ENCODE data around the gene PADI3.

Gene PADI3

GRCh38 chr1:17306407-17306806 is 57.5 kb downstream of the PADI3 start:
- Histone ChIP-seq H3K27me3 (ENCODE audit: control insufficient read depth in 5 of 5, insufficient read depth in 4 of 5, low read length in 5 of 5) (peaks cover 8 to 24% (median 12%) of the 10 kb centered on the region in 5 donors), H3K36me3 (ENCODE audit: control insufficient read depth in 5 of 5, insufficient read depth in 5 of 5, low read length in 5 of 5) (no peaks in the 10 kb centered on the region), H3K4me3 (ENCODE audit: low read depth in 1 of 5, low read length in 5 of 5) (no peak overlapping the region), H3K9me3 (ENCODE audit: control insufficient read depth in 5 of 5, low read length in 5 of 5) (peaks cover 0 to 15% (median 13%) of the 10 kb centered on the region in 5 donors), H3K4me1 (ENCODE audit: control insufficient read depth in 5 of 5, insufficient read depth in 5 of 5, low read length in 5 of 5) (peaks cover 2 to 15% (median 14%) of the 10 kb centered on the region in 5 donors), H3K27ac (ENCODE audit: low read depth, low read length) (no peak overlapping the region), H3K9ac (ENCODE audit: low read length in 5 of 5) (no peak overlapping the region)

- Histone ChIP-seq H3K36me3 (ENCODE audit: control insufficient read depth in 5 of 5, insufficient read depth in 5 of 5, low read length in 5 of 5) (no peaks in the 10 kb centered on the region), H3K4me3 (ENCODE audit: low read depth in 1 of 5, low read length in 5 of 5) (no peak overlapping the region), H3K9me3 (ENCODE audit: control insufficient read depth in 5 of 5, low read length in 5 of 5) (peaks cover 0 to 12% (median 10%) of the 10 kb centered on the region in 5 donors), H3K27me3 (ENCODE audit: control insufficient read depth in 5 of 5, insufficient read depth in 4 of 5, low read length in 5 of 5) (peaks cover 8 to 24% (median 12%) of the 10 kb centered on the region in 5 donors), H3K4me1 (ENCODE audit: control insufficient read depth in 5 of 5, insufficient read depth in 5 of 5, low read length in 5 of 5) (peaks cover 2 to 15% (median 14%) of the 10 kb centered on the region in 5 donors), H3K9ac (ENCODE audit: low read length in 5 of 5) (no peak overlapping the region), H3K27ac (ENCODE audit: low read depth, low read length) (no peak overlapping the region)
Observed at GRCh38 chr1:17306921-17307320, 58.0 kb downstream of the PADI3 start.

- Histone ChIP-seq H3K36me3 (ENCODE audit: control insufficient read depth in 5 of 5, insufficient read depth in 5 of 5, low read length in 5 of 5) (no peaks in the 10 kb centered on the region), H3K27me3 (ENCODE audit: control insufficient read depth in 5 of 5, insufficient read depth in 4 of 5, low read length in 5 of 5) (peaks cover 8 to 24% (median 12%) of the 10 kb centered on the region in 5 donors), H3K27ac (ENCODE audit: low read depth, low read length) (no peak overlapping the region), H3K9me3 (ENCODE audit: control insufficient read depth in 5 of 5, low read length in 5 of 5) (peaks cover 0 to 8% (median 6%) of the 10 kb centered on the region in 5 donors), H3K9ac (ENCODE audit: low read length in 5 of 5) (no peak overlapping the region), H3K4me1 (ENCODE audit: control insufficient read depth in 5 of 5, insufficient read depth in 5 of 5, low read length in 5 of 5) (peaks cover 2 to 15% (median 14%) of the 10 kb centered on the region in 5 donors), H3K4me3 (ENCODE audit: low read depth in 1 of 5, low read length in 5 of 5) (no peak overlapping the region)
Observed at GRCh38 chr1:17307329-17307728, 58.4 kb downstream of the PADI3 start.

GRCh38 chr1:17307946-17308345 is 59.0 kb downstream of the PADI3 start, which contains the start of gene PADI4:
PADI4 (plus strand) TSS chr1:17308197; CDS start chr1:17308223, 26 bp downstream.
- H3K9ac ChIP-seq (ENCODE audit: low read length in 5 of 5), result no peak within 1 kb of the TSS
- peaks cover 0 to 2% (median 0%) of the 10 kb centered on the region in 5 donors for H3K9me3 ChIP-seq (ENCODE audit: control insufficient read depth in 5 of 5, low read length in 5 of 5)
- peaks cover 2 to 15% (median 14%) of the 10 kb centered on the region in 5 donors for H3K4me1 ChIP-seq (ENCODE audit: control insufficient read depth in 5 of 5, insufficient read depth in 5 of 5, low read length in 5 of 5)
- no peak within 1 kb of the TSS for H3K27ac ChIP-seq (ENCODE audit: low read depth, low read length)
- no peak within 1 kb of the TSS for H3K4me3 ChIP-seq (ENCODE audit: low read depth in 1 of 5, low read length in 5 of 5)
- H3K36me3 ChIP-seq (ENCODE audit: control insufficient read depth in 5 of 5, insufficient read depth in 5 of 5, low read length in 5 of 5), result no peaks in the 10 kb centered on the region
- H3K27me3 ChIP-seq (ENCODE audit: control insufficient read depth in 5 of 5, insufficient read depth in 4 of 5, low read length in 5 of 5), result peaks cover 8 to 24% (median 12%) of the 10 kb centered on the region in 5 donors

GRCh38 chr1:17308593-17308992 is 59.7 kb downstream of the PADI3 start:
- Histone ChIP-seq H3K27ac (ENCODE audit: low read depth, low read length) (no peak overlapping the region), H3K4me1 (ENCODE audit: control insufficient read depth in 5 of 5, insufficient read depth in 5 of 5, low read length in 5 of 5) (peaks cover 2 to 15% (median 13%) of the 10 kb centered on the region in 5 donors), H3K4me3 (ENCODE audit: low read depth in 1 of 5, low read length in 5 of 5) (no peak overlapping the region), H3K9ac (ENCODE audit: low read length in 5 of 5) (no peak overlapping the region), H3K9me3 (ENCODE audit: control insufficient read depth in 5 of 5, low read length in 5 of 5) (peaks cover 0 to under 1% (median 0%) of the 10 kb centered on the region in 5 donors), H3K36me3 (ENCODE audit: control insufficient read depth in 5 of 5, insufficient read depth in 5 of 5, low read length in 5 of 5) (no peaks in the 10 kb centered on the region), H3K27me3 (ENCODE audit: control insufficient read depth in 5 of 5, insufficient read depth in 4 of 5, low read length in 5 of 5) (peaks cover 8 to 25% (median 13%) of the 10 kb centered on the region in 5 donors)

GRCh38 chr1:17309426-17310067 is 60.6 kb downstream of the PADI3 start:
- peaks cover 8 to 34% (median 16%) of the 10 kb centered on the region in 5 donors for H3K27me3 ChIP-seq (ENCODE audit: control insufficient read depth in 5 of 5, insufficient read depth in 4 of 5, low read length in 5 of 5)
- no peaks in the 10 kb centered on the region for H3K9me3 ChIP-seq (ENCODE audit: control insufficient read depth in 5 of 5, low read length in 5 of 5)
- no peak overlapping the region for H3K4me3 ChIP-seq (ENCODE audit: low read depth in 1 of 5, low read length in 5 of 5)
- H3K4me1 ChIP-seq (ENCODE audit: control insufficient read depth in 5 of 5, insufficient read depth in 5 of 5, low read length in 5 of 5), result peaks cover 0 to 6% (median 4%) of the 10 kb centered on the region in 5 donors
- no peaks in the 10 kb centered on the region for H3K36me3 ChIP-seq (ENCODE audit: control insufficient read depth in 5 of 5, insufficient read depth in 5 of 5, low read length in 5 of 5)
- H3K27ac ChIP-seq (ENCODE audit: low read depth, low read length), result no peak overlapping the region
- no peak overlapping the region for H3K9ac ChIP-seq (ENCODE audit: low read length in 5 of 5)

- H3K4me3 ChIP-seq (ENCODE audit: low read depth in 1 of 5, low read length in 5 of 5), result no peak overlapping the region
- H3K9ac ChIP-seq (ENCODE audit: low read length in 5 of 5), result no peak overlapping the region
- H3K36me3 ChIP-seq (ENCODE audit: control insufficient read depth in 5 of 5, insufficient read depth in 5 of 5, low read length in 5 of 5), result no peaks in the 10 kb centered on the region
- no peak overlapping the region for H3K27ac ChIP-seq (ENCODE audit: low read depth, low read length)
- peaks cover 0 to under 1% (median 0%) of the 10 kb centered on the region in 5 donors for H3K4me1 ChIP-seq (ENCODE audit: control insufficient read depth in 5 of 5, insufficient read depth in 5 of 5, low read length in 5 of 5)
- no peaks in the 10 kb centered on the region for H3K9me3 ChIP-seq (ENCODE audit: control insufficient read depth in 5 of 5, low read length in 5 of 5)
- H3K27me3 ChIP-seq (ENCODE audit: control insufficient read depth in 5 of 5, insufficient read depth in 4 of 5, low read length in 5 of 5), result peaks cover 8 to 37% (median 18%) of the 10 kb centered on the region in 5 donors
Observed at GRCh38 chr1:17310068-17310640, 61.3 kb downstream of the PADI3 start.

GRCh38 chr1:17313530-17314309 is 64.8 kb downstream of the PADI3 start:
- H3K9me3 ChIP-seq (ENCODE audit: control insufficient read depth in 5 of 5, low read length in 5 of 5), result no peaks in the 10 kb centered on the region
- H3K27ac ChIP-seq (ENCODE audit: low read depth, low read length), result no peak overlapping the region
- H3K27me3 ChIP-seq (ENCODE audit: control insufficient read depth in 5 of 5, insufficient read depth in 4 of 5, low read length in 5 of 5), result peaks cover 9 to 24% (median 13%) of the 10 kb centered on the region in 5 donors
- no peaks in the 10 kb centered on the region for H3K4me1 ChIP-seq (ENCODE audit: control insufficient read depth in 5 of 5, insufficient read depth in 5 of 5, low read length in 5 of 5)
- no peak overlapping the region for H3K9ac ChIP-seq (ENCODE audit: low read length in 5 of 5)
- no peak overlapping the region for H3K4me3 ChIP-seq (ENCODE audit: low read depth in 1 of 5, low read length in 5 of 5)
- H3K36me3 ChIP-seq (ENCODE audit: control insufficient read depth in 5 of 5, insufficient read depth in 5 of 5, low read length in 5 of 5), result no peaks in the 10 kb centered on the region

GRCh38 chr1:17314491-17314971 is 65.6 kb downstream of the PADI3 start:
- H3K36me3 ChIP-seq (ENCODE audit: control insufficient read depth in 5 of 5, insufficient read depth in 5 of 5, low read length in 5 of 5), result no peaks in the 10 kb centered on the region
- H3K9me3 ChIP-seq (ENCODE audit: control insufficient read depth in 5 of 5, low read length in 5 of 5), result peaks cover 0 to 1% (median 0%) of the 10 kb centered on the region in 5 donors
- H3K9ac ChIP-seq (ENCODE audit: low read length in 5 of 5), result no peak overlapping the region
- H3K27ac ChIP-seq (ENCODE audit: low read depth, low read length), result no peak overlapping the region
- no peaks in the 10 kb centered on the region for H3K4me1 ChIP-seq (ENCODE audit: control insufficient read depth in 5 of 5, insufficient read depth in 5 of 5, low read length in 5 of 5)
- peaks cover 9 to 21% (median 13%) of the 10 kb centered on the region in 5 donors for H3K27me3 ChIP-seq (ENCODE audit: control insufficient read depth in 5 of 5, insufficient read depth in 4 of 5, low read length in 5 of 5)
- no peak overlapping the region for H3K4me3 ChIP-seq (ENCODE audit: low read depth in 1 of 5, low read length in 5 of 5)

Data from subcutaneous abdominal adipose tissue (tissue), 5 donors.